GF-D8 (cell line): Measurements from ENCODE around the gene KDM4C.

Experiments used
- DNase-seq: peaks from one replicate; lab custom pipeline; 2025; lab: John Stamatoyannopoulos, UW

KDM4C gene

DNA sequence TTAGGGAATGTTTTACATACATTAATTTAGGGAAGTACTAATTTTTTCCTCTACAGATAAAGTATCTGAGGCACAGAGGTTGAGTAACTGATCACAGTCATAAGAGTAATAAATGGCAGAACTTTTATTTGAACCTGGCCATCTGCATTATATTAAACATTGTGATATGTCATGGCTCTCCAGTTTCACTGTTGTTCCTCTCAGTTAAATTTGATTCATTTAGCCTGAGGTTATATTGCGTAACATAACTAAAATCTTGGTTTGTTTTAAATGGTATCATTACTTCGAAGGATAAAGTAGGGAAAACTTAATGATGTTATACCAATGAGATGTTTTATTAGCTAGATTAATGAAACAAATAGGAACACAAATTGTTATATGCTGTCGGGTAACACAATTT, 284.4 kb downstream of the KDM4C start:
- DNase-seq, result no peak

DNA sequence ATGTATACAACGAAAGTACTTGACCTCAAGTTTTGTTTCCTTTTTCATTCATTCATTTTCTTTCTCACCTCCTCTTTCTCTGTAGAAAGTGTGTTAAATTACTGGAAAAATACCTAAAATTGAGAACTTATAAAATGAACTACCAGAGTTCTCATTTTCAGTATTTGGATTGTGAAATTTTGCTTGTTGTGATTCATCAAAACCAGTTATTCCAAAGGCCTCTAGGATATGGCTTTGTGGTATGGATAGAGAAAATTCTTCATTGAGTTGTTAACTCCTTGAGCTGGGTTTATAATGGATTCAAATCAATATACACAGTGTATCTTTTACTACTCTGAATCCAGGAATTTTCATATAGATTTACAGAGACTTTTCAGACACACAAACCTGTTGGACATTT, 287.6 kb downstream of the KDM4C start:
- no peak for DNase-seq

DNA sequence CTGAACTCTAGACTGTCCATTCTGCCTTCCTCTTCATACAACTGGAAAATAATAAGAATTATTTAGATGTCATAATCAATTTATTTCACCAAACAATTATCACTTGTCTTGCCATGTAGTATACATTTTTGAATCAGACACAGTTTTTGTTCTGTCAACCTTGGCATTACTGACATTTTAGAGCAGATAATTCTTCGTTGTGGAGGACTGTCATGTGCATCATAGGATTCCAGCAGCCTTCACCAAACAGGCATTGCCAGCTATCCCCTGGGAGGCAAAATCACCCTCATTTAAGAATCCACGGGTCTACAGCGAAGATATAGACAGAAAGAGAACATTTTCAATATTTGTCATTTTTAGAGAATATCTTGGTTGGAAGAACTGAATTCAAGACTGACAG, 293.9 kb downstream of the KDM4C start:
- DNase-seq, result no peak

DNA sequence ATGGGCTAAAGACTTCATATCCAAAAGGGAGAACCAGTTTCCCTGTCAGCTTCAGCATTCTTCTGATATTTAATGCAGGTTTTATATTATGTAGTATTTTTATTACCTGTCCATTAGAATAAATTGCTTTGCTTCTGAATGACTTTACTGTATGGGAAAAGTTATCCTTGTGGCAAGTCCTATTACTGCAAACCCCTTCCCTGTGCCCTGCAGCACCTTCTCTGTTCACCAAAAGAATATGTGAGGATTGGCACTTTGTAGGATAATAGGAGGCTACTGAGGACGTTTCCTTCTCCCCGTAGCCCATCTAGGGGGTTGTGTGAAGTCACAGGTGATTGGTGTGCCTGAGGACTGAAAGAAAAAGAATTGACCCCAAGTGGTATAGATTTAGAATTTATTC, 296.1 kb downstream of the KDM4C start:
- no peak for DNase-seq

DNA sequence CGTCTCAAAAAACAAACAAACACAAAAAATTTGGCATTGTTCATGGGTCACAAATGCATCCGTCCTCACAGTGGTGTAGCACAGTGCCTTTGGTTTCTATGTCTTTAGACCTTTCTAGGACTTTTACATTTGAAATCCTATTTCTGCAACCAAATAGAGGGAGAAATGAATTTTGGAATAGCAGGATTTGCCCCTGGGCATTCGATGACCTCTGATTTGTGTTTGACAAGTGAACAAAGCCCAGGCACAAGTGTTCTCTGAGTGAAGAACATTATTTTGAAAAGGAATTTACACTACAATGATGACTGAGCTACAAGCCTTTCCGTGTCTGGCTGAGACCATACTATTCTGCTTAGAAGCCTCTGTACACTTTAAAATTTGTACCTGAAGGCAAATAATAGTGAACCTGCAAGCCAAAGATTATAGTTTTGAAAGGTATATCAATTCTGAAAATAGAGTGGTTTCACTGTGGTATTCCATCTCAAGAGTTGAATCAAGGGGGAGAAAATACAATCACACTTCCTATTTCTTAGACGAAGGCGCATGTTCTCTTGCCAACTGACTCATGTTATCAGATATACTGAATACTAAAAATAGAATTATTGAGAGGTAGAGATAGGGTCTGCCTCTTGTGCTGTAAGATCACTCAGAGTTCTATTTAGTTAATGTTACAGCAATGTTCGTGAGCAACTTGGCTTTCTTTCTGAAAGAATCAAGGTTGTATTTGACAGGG, 297.6 kb downstream of the KDM4C start:
- DNase-seq, result no peak

DNA sequence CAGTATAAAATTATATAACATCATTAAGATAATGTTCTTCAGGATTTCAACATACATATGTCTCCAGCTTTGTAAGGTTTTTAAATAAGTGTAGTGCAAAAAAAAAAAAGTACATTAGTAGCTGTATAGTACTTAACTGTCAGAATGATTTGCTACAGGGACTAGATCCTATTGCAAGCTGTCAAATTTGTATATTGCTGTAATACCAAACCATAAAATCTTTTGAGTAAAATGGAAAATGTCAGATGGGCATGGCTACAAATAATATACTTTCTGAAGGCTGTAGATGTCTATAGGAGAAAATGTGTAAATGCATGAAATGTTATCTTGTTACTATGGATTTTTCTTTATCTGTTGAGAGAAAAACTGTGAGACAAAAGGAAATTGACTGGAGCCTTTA, 298.5 kb downstream of the KDM4C start:
- no peak for DNase-seq

DNA sequence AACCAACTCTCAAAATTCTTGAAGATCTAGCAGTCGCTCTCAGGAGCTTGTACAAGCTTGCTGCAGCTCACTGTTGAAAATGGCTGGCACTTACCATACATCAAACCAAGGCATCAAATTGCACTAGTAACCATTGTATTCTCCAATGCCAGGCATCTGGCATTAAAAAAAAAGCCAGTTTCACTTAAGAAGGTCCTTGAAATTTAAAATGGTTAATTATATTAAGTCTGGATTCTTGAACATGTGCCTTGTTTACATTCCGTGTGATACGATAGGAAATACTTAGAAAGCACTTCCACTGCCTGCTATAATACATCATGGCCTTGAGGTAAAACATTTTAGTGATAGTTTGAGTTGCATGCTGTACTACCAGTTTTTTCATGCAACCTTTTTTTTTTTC, 300.7 kb downstream of the KDM4C start:
- DNase-seq, result no peak

DNA sequence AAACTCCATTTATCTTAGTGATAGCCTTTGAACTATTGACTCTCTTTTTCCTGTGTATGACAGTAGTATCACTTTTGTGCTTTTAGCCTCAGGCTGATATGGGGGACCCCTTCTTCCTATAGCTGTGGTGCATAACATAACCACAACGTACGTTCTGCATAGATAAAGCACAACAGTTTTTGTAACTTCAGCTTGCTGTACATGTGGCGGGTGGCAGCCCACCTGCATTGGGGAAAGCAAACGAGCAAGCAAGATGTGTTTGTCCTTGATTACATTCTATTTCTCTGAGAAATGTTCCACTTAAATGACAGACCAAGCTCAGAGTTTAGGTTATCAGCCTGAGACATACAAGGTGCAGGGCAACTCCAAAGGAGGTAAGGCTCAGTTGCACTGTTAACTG, 309.4 kb downstream of the KDM4C start:
- no peak for DNase-seq

DNA sequence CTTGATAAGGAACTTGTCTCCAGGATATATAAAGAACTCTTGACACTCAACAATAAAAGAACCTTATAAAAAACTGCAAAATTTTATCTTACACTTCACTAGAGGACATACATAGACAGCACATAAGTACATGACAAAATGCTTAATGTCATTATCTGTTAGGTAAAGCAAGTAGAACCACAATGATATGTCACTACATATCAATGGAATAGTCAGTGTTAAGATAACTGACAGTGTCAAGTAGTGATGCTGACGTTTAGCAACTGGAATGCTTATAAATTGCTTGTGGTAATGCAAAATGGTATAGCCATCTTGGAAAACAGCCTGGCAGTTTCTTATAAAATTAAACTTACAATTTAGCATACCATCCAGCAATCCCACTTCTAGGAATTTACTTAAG, 314.1 kb downstream of the KDM4C start:
- no peak for DNase-seq

DNA sequence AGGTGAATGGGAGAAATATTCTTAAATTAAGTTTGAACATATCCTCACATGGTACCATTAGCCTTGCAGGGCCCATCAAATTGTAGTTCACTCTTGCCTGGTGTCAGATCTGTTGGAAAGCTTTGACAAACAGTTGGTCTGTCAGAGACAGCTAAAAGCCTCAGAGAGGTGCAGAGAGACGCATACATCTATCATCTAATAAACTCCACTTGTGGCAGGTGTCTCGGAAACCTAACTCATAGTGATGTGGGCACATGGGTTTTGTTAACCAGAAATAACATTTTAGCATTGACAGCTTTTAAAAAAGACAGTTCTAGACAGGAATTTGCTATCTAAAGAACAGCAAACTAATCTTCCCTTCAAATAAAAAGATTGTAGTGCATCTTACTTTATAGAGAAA, 315.9 kb downstream of the KDM4C start:
- DNase-seq, result no peak

DNA sequence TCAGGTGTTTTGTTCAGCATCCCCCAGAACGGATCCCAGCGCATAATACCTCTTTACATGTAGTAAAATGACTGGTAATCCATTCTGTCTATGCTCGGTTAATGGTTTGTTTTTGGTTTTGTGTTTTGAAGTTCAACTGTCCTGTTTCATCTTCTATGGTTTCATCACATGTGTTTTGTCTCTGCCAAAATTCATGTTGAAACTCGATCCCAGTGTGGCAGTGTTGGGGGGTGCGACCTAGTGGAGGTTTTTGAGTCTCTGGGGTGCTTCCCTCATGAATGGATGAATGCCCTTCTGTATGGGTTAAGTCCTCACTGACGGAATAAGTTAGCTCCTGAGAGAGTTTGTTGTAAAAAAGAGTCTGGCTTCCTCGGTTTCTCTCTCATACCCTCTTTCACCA, 317.4 kb downstream of the KDM4C start:
- DNase-seq, result no peak

DNA sequence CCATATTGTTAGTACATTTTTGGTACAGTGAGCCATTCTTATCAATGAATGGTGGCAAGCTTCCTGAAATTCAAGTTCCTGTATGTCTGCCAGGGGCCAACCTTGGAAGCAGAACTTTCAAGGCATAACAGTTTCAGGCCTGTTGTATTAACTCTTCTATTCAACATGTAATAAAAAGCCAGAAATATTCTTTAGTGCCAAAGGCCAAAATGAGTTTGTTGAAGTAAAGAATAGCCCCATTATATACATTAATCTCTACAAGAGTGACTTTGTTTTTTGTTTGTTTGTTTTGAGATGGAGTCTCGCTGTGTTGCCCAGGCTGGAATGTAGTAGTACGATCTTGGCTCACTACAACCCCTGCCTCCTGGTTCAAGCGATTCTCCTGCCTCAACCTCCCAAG, 321.3 kb downstream of the KDM4C start:
- DNase-seq, result no peak

DNA sequence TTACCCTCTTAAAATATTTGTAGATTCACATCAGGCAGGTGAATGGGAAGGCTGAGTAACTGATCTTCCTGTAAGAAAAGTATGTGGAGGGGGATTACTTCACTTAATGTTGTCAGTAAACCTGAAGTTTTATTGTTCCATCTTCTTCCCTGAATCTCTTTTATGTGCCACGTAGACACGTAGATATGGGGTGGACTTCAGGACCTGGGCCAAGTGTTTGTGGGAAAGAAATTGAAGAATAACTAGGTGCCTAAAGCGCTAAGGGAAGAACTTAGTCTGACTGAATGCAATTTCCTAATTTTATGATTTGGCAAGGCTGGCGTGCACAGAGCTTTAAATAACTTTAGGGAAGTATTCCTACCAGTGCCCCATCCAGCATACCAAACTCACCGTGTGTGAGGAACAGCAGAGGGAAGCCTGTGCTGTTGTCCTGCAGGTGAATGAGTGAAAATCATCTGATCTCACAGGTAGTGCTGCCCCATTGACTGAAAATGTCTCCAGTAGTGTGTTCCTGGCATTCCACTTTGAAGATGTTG, 323.4 kb downstream of the KDM4C start:
- DNase-seq, result peak; percentile 40

DNA sequence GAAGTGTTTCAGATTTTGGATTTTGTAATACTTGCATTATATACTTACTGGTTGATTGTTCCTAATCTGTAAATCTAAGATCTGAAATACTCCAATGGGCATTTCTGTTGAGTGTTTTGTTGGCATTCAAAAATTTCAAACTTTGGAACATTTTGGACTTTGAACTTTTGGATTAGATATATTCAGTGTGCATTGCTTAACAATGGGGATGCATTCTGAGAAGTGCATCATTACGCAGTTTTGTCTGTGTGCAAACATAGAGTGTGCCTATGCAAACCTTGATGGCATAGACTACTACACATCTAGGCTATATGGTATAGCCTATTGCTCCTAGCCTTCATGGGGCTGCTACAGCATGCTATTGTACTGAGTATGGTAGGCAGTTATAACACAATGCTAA, 325.4 kb downstream of the KDM4C start:
- no peak for DNase-seq

DNA sequence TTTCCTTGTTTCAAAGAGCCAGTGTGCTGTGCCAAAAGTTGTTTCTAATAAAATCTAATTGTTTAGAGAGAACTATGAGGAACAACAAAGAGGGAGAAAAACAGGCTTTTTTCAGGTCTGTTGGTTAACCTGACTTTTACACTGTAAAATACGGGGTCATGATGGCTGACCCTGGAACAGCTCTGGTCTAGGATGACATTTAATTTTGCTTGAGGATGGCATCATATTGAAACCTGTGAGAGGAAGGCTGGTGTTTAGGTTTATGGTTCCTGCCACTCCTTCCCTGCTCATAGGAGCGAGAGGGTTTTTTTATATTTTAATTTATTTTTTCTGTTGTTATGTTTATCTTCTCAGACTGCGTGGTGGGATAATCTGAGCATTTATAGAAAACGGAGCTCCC, 327.6 kb downstream of the KDM4C start:
- no peak for DNase-seq

DNA sequence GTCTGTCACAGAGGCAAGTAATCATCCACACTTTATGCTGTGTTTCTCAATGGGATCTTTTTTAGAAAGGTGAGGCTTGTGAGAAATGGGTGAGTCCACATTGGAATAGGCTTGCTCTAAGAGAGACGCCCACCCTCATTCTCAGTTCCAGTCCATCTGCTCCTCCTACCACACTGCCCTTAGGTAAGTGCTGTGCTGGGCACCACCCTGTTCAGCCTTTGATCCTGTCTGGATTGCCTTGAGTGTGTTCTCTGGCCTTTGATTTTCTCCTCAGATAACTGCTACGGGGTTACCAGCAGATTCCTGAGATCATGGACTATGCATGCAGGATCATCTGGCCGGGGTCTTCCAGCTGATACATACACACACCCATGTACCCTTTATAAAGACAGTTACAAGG, 328.6 kb downstream of the KDM4C start:
- DNase-seq, result no peak

DNA sequence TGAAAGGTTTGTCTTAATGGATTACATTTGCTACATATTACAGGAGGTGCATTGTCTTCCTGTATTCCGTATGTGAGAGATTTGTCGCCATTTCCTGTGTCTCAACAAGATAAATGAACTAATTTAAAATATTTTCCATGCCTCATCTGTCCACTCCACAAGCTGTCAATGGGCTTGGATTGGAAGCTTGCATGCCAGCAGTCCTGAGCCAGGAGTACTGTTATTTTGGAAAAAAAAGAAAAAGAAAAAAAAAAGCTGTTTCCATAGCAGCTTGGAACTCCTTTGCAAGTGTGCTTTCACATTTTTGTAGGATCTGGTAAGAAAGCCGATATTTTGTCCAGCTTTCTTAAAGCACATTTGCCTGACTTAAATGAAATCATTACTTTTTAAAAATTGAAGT, 330.8 kb downstream of the KDM4C start:
- no peak for DNase-seq

DNA sequence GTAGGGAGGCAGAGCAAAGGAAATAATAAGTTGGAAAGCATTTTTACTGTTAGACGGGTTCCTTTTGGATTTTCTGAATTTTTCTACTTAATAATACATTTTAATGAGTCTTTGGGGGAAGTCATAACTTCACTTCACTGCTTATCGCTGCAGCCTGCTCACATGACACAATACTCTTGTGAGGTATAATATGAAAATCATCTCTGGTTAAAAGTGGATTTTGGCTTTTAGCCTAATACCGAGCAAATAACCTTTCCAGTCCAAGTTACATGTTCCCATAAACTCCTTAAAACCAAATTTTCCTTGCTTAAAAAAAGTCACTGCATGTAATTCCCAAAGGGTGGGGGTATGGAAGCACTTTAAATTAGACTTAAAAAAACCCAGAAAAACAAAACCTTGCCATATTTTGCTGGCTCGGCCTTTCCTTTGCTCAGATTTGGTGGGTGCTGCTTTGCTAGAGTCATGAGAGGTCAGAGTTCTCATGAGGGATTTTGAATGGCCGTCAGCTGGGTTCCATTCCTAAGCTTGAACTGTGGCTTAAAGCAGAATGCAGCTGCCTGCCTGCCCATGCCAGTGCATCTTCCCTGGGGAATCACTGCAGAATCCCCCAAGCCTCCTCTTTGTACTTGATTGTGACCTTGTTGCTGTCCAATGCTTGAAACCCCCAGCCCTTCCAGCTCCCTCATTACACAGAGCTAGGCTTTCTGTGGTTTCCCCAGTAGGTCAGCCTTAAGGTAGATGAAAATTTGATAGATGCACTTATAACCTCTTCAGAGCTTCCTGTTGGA, 331.8 kb downstream of the KDM4C start:
- DNase-seq, result no peak

DNA sequence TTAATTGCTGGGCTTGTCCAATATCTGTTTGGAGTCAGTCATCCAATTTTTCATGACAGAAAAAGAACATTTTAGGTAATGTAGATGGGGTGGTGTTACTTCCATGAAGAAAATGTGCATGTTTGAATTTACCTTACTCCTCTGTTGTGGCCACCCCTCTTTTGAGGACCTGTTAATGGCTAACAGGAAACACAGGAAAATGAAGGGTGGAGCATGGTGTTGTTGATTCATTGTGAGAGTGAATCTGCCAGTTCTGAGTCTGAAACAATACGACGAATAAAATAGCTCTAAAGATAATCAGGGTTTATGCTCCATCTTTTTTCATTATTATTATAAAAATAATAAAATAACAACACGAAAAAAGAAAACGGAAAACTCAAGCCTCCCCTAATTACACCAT, 335.3 kb downstream of the KDM4C start:
- no peak for DNase-seq

DNA sequence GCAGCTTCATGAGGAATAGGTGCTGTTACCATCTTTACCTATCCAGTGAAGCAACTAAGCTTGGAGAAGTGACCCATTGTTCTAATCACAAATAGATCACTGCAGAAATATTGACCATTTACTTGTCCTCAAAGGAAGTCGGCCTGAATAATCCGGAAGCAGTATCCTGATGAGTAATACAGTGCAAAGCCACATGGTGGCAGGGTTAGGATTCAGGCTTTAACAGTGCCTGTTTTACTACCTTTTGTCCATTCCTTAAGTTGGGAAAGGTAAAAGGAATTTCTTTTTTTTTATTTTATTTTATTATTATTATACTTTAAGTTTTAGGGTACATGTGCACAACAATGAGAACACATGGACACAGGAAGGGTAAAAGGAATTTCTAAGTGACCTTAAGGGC, 336.3 kb downstream of the KDM4C start:
- DNase-seq, result no peak

DNA sequence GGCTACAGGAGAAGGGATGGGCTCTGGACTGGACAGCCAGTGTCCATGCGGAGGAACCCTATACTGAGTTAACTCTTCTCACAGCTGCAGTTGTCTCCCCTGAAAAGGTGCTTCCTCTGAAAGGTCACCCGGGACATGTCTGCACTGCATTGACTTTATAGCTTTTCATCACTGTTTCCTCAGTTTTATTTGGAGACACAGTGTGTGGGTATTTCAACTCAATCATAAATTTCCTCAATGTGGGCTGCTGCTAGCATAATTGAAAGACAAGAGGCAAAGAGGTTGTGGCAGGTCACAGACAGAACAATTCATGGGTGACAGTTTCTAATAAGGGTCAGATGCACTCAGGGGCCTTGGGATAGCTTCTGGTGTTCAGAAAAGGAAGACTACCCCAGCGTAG, 336.8 kb downstream of the KDM4C start:
- DNase-seq, result no peak

DNA sequence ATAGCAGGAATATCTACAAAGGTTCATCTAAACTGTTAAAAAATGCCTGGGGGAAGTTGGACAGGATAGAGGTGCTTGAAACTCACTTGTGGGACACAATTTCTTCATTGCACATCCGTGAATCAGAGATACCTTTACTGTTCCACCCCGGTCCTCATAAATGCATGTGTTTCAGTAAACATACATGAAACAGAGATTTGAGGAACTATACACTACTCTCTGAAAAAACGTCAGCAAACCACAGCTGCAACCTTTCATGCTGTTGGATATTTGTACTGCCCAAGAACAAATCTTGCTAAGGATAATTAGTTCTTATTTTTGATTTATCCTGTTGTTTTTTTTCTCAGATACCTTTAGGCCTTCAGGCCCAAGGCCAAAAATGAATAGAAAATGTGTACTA, 337.3 kb downstream of the KDM4C start:
- DNase-seq, result no peak

DNA sequence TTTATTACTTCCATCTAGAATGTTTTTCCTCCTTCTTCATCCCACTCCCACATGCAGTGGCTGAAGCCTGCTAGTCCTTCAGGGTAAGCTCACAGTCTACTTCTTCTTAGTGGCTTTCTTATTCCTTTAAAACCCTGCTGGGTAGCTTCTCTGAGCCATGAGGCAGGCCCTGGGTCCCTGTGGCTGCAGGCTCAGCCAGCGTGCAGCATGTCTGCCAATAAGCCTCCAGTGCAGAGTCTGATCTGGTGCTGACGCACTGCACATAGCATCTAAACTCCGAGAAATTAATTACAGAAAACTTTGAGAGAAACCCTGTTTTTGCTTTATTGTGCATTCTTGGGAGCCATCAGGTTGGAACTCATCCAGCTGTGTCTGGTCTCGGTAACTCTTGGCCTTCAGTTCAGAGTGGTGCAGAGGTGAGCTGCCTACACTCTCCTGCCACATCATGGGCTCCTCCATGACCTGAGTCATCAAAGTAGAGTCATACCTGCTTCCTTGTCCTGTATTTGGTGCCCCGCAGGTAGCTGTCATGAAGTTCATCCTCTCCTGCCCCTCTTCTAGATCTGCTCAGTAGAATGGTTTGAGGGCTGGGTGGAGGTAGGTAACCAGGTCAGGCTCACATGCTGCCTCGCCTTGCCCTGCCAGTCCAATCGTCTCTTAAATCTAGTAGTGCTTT, 339.4 kb downstream of the KDM4C start:
- DNase-seq, result no peak
